Stimulated activated naive B cell treated with anti-CD40 and anti-IgM and Interleukin-4, amounts not matched to agents 10 μg/mL and 1 μg/mL and 100 μg/mL, for 72 hours (primary cell): Measurements from ENCODE around the gene CD300LG.
"Not testable (repeated sequence)": the region's sequence is repeated elsewhere in the genome, so short reads cannot be mapped to it uniquely, and the experiment has no call there.

Experiments used
- ATAC-seq, 2 donors: fragments of 150-1000 bp; cut with Tn5 transposase; replicated peaks; 2 replicates each; pipeline ENCODE4 v1.10.0; 2021; ENCODE audit warnings: moderate library complexity in 1 of 2
- DNase-seq: peaks from one replicate; pipeline ENCODE4 v3.0.0; 2021
- H3K27ac Mint-ChIP-seq: one replicate; pipeline ENCODE4 v1.8.0; 2022; ENCODE audit warnings: mild to moderate bottlenecking, mixed read lengths
- H3K27me3 Mint-ChIP-seq, 2 donors: one replicate each; pipeline ENCODE4 v1.8.0; 2022; ENCODE audit warnings: mixed read lengths in 2 of 2
- H3K36me3 Mint-ChIP-seq, 2 donors: one replicate each; pipeline ENCODE4 v1.8.0; 2022; ENCODE audit warnings: mixed read lengths in 2 of 2, mild to moderate bottlenecking in 1 of 2
- H3K4me1 Mint-ChIP-seq, 2 donors: one replicate each; pipeline ENCODE4 v1.8.0; 2022; ENCODE audit warnings: mixed read lengths in 2 of 2, mild to moderate bottlenecking in 1 of 2
- H3K4me3 Mint-ChIP-seq, 2 donors: one replicate each; pipeline ENCODE4 v1.8.0; 2022; ENCODE audit warnings: mild to moderate bottlenecking in 2 of 2, mixed read lengths in 2 of 2, moderate library complexity in 1 of 2
- H3K9me3 Mint-ChIP-seq, 2 donors: one replicate each; pipeline ENCODE4 v1.8.0; 2022; ENCODE audit warnings: mixed read lengths in 2 of 2, mild to moderate bottlenecking in 1 of 2

CD300LG gene

GRCh38 chr17:43852571-43852970 lies 5.6 kb downstream of the CD300LG start:
- no peaks in the 10 kb centered on the region for H3K9me3 Mint-ChIP-seq
- ATAC-seq: no peak
- DNase-seq: no peak
- no peak overlapping the region for H3K27ac Mint-ChIP-seq
- H3K36me3 Mint-ChIP-seq: no peaks in the 10 kb centered on the region
- H3K4me1 Mint-ChIP-seq: no peaks in the 10 kb centered on the region
- no peak overlapping the region for H3K4me3 Mint-ChIP-seq
- H3K27me3 Mint-ChIP-seq: peaks cover 44 to 80% of the 10 kb centered on the region in 2 donors

GRCh38 chr17:43853546-43853945 lies 6.6 kb downstream of the CD300LG start:
- DNase-seq: no peak

GRCh38 chr17:43854498-43854897 lies 7.5 kb downstream of the CD300LG start:
- no peaks in the 10 kb centered on the region for H3K36me3 Mint-ChIP-seq
- no peak for ATAC-seq
- no peak for DNase-seq
- H3K27me3 Mint-ChIP-seq: peaks cover 42 to 78% of the 10 kb centered on the region in 2 donors
- no peaks in the 10 kb centered on the region for H3K4me1 Mint-ChIP-seq
- no peak overlapping the region for H3K4me3 Mint-ChIP-seq
- H3K27ac Mint-ChIP-seq: no peak overlapping the region
- no peaks in the 10 kb centered on the region for H3K9me3 Mint-ChIP-seq

More at GRCh38 chr17:43853546-43853945, 6.6 kb downstream of the CD300LG start:
- no peak for ATAC-seq
- H3K27ac Mint-ChIP-seq: no peak overlapping the region
- no peaks in the 10 kb centered on the region for H3K9me3 Mint-ChIP-seq
- peaks cover 51 to 82% of the 10 kb centered on the region in 2 donors for H3K27me3 Mint-ChIP-seq
- no peak overlapping the region for H3K4me3 Mint-ChIP-seq
- H3K4me1 Mint-ChIP-seq: no peaks in the 10 kb centered on the region
- no peaks in the 10 kb centered on the region for H3K36me3 Mint-ChIP-seq

- no peaks in the 10 kb centered on the region for H3K36me3 Mint-ChIP-seq
- DNase-seq (no peak), ATAC-seq (no peak)
- H3K27me3 Mint-ChIP-seq: peaks cover 37 to 78% of the 10 kb centered on the region in 2 donors
- H3K4me3 Mint-ChIP-seq: no peak overlapping the region
- no peak overlapping the region for H3K27ac Mint-ChIP-seq
- H3K4me1 Mint-ChIP-seq: no peaks in the 10 kb centered on the region
- H3K9me3 Mint-ChIP-seq: no peaks in the 10 kb centered on the region
Measured at GRCh38 chr17:43855061-43855460, 8.1 kb downstream of the CD300LG start.

GRCh38 chr17:43856141-43856540 lies 9.2 kb downstream of the CD300LG start:
- ATAC-seq (no peak), DNase-seq (no peak)
- no peak overlapping the region for H3K4me3 Mint-ChIP-seq
- no peaks in the 10 kb centered on the region for H3K36me3 Mint-ChIP-seq
- H3K27me3 Mint-ChIP-seq: peaks cover 35 to 83% of the 10 kb centered on the region in 2 donors
- peaks cover 0 to 2% of the 10 kb centered on the region in 2 donors for H3K4me1 Mint-ChIP-seq
- no peak overlapping the region for H3K27ac Mint-ChIP-seq
- no peaks in the 10 kb centered on the region for H3K9me3 Mint-ChIP-seq

GRCh38 chr17:43857141-43857540 lies 10.2 kb downstream of the CD300LG start:
- no peak for DNase-seq
- no peaks in the 10 kb centered on the region for H3K36me3 Mint-ChIP-seq
- H3K4me3 Mint-ChIP-seq: no peak overlapping the region
- H3K9me3 Mint-ChIP-seq: no peaks in the 10 kb centered on the region
- H3K27me3 Mint-ChIP-seq: peaks cover 27 to 77% of the 10 kb centered on the region in 2 donors
- H3K27ac Mint-ChIP-seq: no peak overlapping the region
- no peak for ATAC-seq
- peaks cover 0 to 5% of the 10 kb centered on the region in 2 donors for H3K4me1 Mint-ChIP-seq

- H3K27me3 Mint-ChIP-seq: peaks cover 21 to 77% of the 10 kb centered on the region in 2 donors
- ATAC-seq (no peak), DNase-seq (no peak)
- H3K9me3 Mint-ChIP-seq: no peaks in the 10 kb centered on the region
- H3K4me1 Mint-ChIP-seq: peaks cover 0 to 5% of the 10 kb centered on the region in 2 donors
- no peak overlapping the region for H3K27ac Mint-ChIP-seq
- no peaks in the 10 kb centered on the region for H3K36me3 Mint-ChIP-seq
- no peak overlapping the region for H3K4me3 Mint-ChIP-seq
Measured at GRCh38 chr17:43857957-43858600, 11.1 kb downstream of the CD300LG start.

GRCh38 chr17:43860077-43860725 lies 13.2 kb downstream of the CD300LG start:
- H3K27ac Mint-ChIP-seq: no peak overlapping the region
- H3K4me3 Mint-ChIP-seq: no peak overlapping the region
- H3K9me3 Mint-ChIP-seq: no peaks in the 10 kb centered on the region
- no peak for DNase-seq
- H3K4me1 Mint-ChIP-seq: peaks cover 0 to 5% of the 10 kb centered on the region in 2 donors
- H3K27me3 Mint-ChIP-seq: peaks cover 21 to 60% of the 10 kb centered on the region in 2 donors
- no peak for ATAC-seq
- no peaks in the 10 kb centered on the region for H3K36me3 Mint-ChIP-seq

GRCh38 chr17:43860927-43861622 lies 14.1 kb downstream of the CD300LG start:
- ATAC-seq (peak; percentile 44 to 64), DNase-seq (no peak)
- Mint-ChIP-seq H3K4me1 (peaks cover 0 to 5% of the 10 kb centered on the region in 2 donors), H3K9me3 (no peaks in the 10 kb centered on the region), H3K4me3 (no peak overlapping the region), H3K27ac (no peak overlapping the region), H3K27me3 (peaks cover 29 to 63% of the 10 kb centered on the region in 2 donors), H3K36me3 (no peaks in the 10 kb centered on the region)

- peaks cover 0 to 5% of the 10 kb centered on the region in 2 donors for H3K4me1 Mint-ChIP-seq
- H3K27me3 Mint-ChIP-seq: peaks cover 34 to 60% of the 10 kb centered on the region in 2 donors
- H3K4me3 Mint-ChIP-seq: no peak overlapping the region
- no peaks in the 10 kb centered on the region for H3K36me3 Mint-ChIP-seq
- ATAC-seq (no peak), DNase-seq (no peak)
- no peak overlapping the region for H3K27ac Mint-ChIP-seq
- H3K9me3 Mint-ChIP-seq: no peaks in the 10 kb centered on the region
Measured at GRCh38 chr17:43861960-43862359, 15.0 kb downstream of the CD300LG start.

GRCh38 chr17:43864161-43864984 lies 17.4 kb downstream of the CD300LG start:
- H3K36me3 Mint-ChIP-seq: no peaks in the 10 kb centered on the region
- H3K27ac Mint-ChIP-seq: no peak overlapping the region
- DNase-seq (no peak), ATAC-seq (no peak)
- no peak overlapping the region for H3K4me3 Mint-ChIP-seq
- H3K9me3 Mint-ChIP-seq: peaks cover 0 to 4% of the 10 kb centered on the region in 2 donors
- peaks cover 32 to 55% of the 10 kb centered on the region in 2 donors for H3K27me3 Mint-ChIP-seq
- H3K4me1 Mint-ChIP-seq: peaks cover 8 to 11% of the 10 kb centered on the region in 2 donors

GRCh38 chr17:43868226-43868994 lies 21.4 kb downstream of the CD300LG start:
- no peaks in the 10 kb centered on the region for H3K36me3 Mint-ChIP-seq
- peak overlapping the region in 1 of 2 donors; percentile 7 for H3K4me3 Mint-ChIP-seq
- no peak overlapping the region for H3K27ac Mint-ChIP-seq
- DNase-seq (peak; percentile 17), ATAC-seq (peak; percentile 91 to 97)
- peaks cover 0 to 4% of the 10 kb centered on the region in 2 donors for H3K9me3 Mint-ChIP-seq
- H3K4me1 Mint-ChIP-seq: peaks cover 6 to 11% of the 10 kb centered on the region in 2 donors
- H3K27me3 Mint-ChIP-seq: peaks cover 35 to 45% of the 10 kb centered on the region in 2 donors

- not testable (repeated sequence) for DNase-seq, H3K36me3 Mint-ChIP-seq, H3K4me3 Mint-ChIP-seq, H3K27ac Mint-ChIP-seq, H3K9me3 Mint-ChIP-seq, ATAC-seq
- Mint-ChIP-seq H3K4me1 (peaks cover 6 to 11% of the 10 kb centered on the region in 2 donors), H3K27me3 (peaks cover 39 to 50% of the 10 kb centered on the region in 2 donors)
Measured at GRCh38 chr17:43869031-43869430, 22.1 kb downstream of the CD300LG start.
